DOHH2 (cell line): ENCODE data around the gene NR5A2.

Experiments
- EZH2phosphoT487 ChIP-seq: fragments of 200-600 bp; sonication (generic); IDR thresholded peaks from 2 replicates; pipeline ENCODE4 v1.6.1; 2017; ENCODE audit warnings: borderline replicate concordance, mild to moderate bottlenecking, antibody characterized with exemption, low read length, moderate library complexity, mixed read lengths
- TF ChIP-seq, protein P1 (sequence below): fragments of 200-600 bp; sonication (generic); IDR thresholded peaks from one replicate; pipeline ENCODE4 v1.5.1; 2014; ENCODE audit warnings: antibody characterized with exemption, mild to moderate bottlenecking, low read depth, low read length; ENCODE audit not compliant: poor library complexity, severe bottlenecking

DNA sequence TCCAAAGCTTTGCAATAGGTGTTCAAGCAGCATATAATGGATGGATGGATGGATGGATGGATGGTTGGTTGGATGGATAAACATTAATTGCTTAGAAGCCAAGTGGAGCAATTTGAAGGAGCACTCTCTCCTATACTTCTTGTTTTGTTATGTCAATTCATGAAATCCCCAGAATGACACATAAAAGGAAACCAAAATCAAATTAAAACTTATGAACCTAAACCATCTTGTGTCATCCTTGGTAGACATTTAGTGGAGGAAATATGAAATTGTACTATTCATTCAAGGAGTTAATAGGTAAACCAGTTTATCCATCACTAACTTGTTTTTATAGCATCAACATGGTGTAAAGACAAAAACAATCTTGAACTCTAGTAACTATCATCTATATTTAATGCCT is 122.5 kb downstream of the NR5A2 start:
- TF ChIP-seq, protein P1, sequence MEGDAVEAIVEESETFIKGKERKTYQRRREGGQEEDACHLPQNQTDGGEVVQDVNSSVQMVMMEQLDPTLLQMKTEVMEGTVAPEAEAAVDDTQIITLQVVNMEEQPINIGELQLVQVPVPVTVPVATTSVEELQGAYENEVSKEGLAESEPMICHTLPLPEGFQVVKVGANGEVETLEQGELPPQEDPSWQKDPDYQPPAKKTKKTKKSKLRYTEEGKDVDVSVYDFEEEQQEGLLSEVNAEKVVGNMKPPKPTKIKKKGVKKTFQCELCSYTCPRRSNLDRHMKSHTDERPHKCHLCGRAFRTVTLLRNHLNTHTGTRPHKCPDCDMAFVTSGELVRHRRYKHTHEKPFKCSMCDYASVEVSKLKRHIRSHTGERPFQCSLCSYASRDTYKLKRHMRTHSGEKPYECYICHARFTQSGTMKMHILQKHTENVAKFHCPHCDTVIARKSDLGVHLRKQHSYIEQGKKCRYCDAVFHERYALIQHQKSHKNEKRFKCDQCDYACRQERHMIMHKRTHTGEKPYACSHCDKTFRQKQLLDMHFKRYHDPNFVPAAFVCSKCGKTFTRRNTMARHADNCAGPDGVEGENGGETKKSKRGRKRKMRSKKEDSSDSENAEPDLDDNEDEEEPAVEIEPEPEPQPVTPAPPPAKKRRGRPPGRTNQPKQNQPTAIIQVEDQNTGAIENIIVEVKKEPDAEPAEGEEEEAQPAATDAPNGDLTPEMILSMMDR = no peak
- no peak for TF ChIP-seq EZH2phosphoT487
